H9 (cell line): ENCODE data around the gene TSFM. TPM values are rescaled to one million over a fixed set of nuclear protein-coding genes. Genes with fewer than 3 reads are reported as not detected.
A peak's percentile ranks its signal among the peaks of the same experiment; 100 is the strongest.

ENCODE experiments used
- DNase-seq: peaks from one replicate; pipeline ENCODE4 v3.0.0-alpha.2; 2017
- H2AFZ ChIP-seq: one replicate; pipeline ENCODE4 v1.6.1; 2013; ENCODE audit warnings: mild to moderate bottlenecking, low read length, control low read depth, moderate library complexity
- H2AK5ac ChIP-seq: 2 replicates; pipeline ENCODE4 v1.6.1; 2013; ENCODE audit warnings: low read length, control low read depth, mixed read lengths; ENCODE audit not compliant: insufficient read length
- H2BK120ac ChIP-seq: one replicate; pipeline ENCODE4 v1.6.1; 2013; ENCODE audit warnings: low read depth, mild to moderate bottlenecking, low read length, control low read depth, inconsistent platforms; ENCODE audit not compliant: poor library complexity, severe bottlenecking
- H2BK12ac ChIP-seq: 2 replicates; pipeline ENCODE4 v1.6.1; 2013; ENCODE audit warnings: low read length, control low read depth, mixed read lengths, low read depth; ENCODE audit not compliant: insufficient read length
- H2BK15ac ChIP-seq: 2 replicates; pipeline ENCODE4 v1.6.1; 2013; ENCODE audit warnings: low read depth, low read length, control low read depth
- H2BK20ac ChIP-seq: one replicate; pipeline ENCODE4 v1.6.1; 2013; ENCODE audit warnings: low read depth, mild to moderate bottlenecking, low read length, control low read depth, inconsistent platforms; ENCODE audit not compliant: poor library complexity, severe bottlenecking
- H2BK5ac ChIP-seq: 2 replicates; pipeline ENCODE4 v1.6.1; 2013; ENCODE audit warnings: low read length, control low read depth, mixed read lengths; ENCODE audit not compliant: insufficient read length
- H3K14ac ChIP-seq: 2 replicates; pipeline ENCODE4 v1.6.1; 2013; ENCODE audit warnings: low read length, control low read depth; ENCODE audit not compliant: insufficient read depth
- H3K18ac ChIP-seq: 2 replicates; pipeline ENCODE4 v1.6.1; 2013; ENCODE audit warnings: low read depth, mild to moderate bottlenecking, mixed read lengths, low read length, control low read depth; ENCODE audit not compliant: insufficient read length
- H3K23ac ChIP-seq: 2 replicates; pipeline ENCODE4 v1.6.1; 2013; ENCODE audit warnings: low read length, control low read depth, mixed read lengths, low read depth; ENCODE audit not compliant: insufficient read length
- H3K23me2 ChIP-seq: 2 replicates; pipeline ENCODE4 v1.6.1; 2013; ENCODE audit warnings: low read depth, mild to moderate bottlenecking, mixed read lengths, low read length, control low read depth; ENCODE audit not compliant: insufficient read length, poor library complexity, severe bottlenecking
- H3K27ac ChIP-seq: 2 replicates; pipeline ENCODE4 v1.5.1; 2013; ENCODE audit warnings: low read length, control low read depth, mixed read lengths, low read depth; ENCODE audit not compliant: insufficient read length
- H3K27me3 ChIP-seq: 2 replicates; pipeline ENCODE4 v1.6.1; 2013; ENCODE audit warnings: low read length, control low read depth, inconsistent platforms; ENCODE audit not compliant: insufficient read depth
- H3K4ac ChIP-seq: 2 replicates; pipeline ENCODE4 v1.6.1; 2013; ENCODE audit warnings: low read depth, mild to moderate bottlenecking, control low read depth, inconsistent platforms, low read length, moderate library complexity
- H3K4me1 ChIP-seq: 2 replicates; pipeline ENCODE4 v1.6.1; 2013; ENCODE audit warnings: low read length, control low read depth, inconsistent platforms; ENCODE audit not compliant: insufficient read depth
- H3K4me2 ChIP-seq: 2 replicates; pipeline ENCODE4 v1.6.1; 2013; ENCODE audit warnings: low read length, control low read depth, mixed read lengths; ENCODE audit not compliant: insufficient read length, insufficient read depth
- H3K56ac ChIP-seq: 2 replicates; pipeline ENCODE4 v1.6.1; 2013; ENCODE audit warnings: low read depth, mild to moderate bottlenecking, mixed read lengths, low read length, control low read depth; ENCODE audit not compliant: insufficient read length
- H3K79me1 ChIP-seq: 2 replicates; pipeline ENCODE4 v1.6.1; 2013; ENCODE audit warnings: low read depth, mild to moderate bottlenecking, moderate library complexity, low read length, control low read depth, inconsistent platforms; ENCODE audit not compliant: insufficient read depth, poor library complexity, severe bottlenecking
- H3K79me2 ChIP-seq: 2 replicates; pipeline ENCODE4 v1.6.1; 2013; ENCODE audit warnings: low read length, control low read depth, inconsistent platforms; ENCODE audit not compliant: insufficient read depth
- H3K9ac ChIP-seq: 2 replicates; pipeline ENCODE4 v1.6.1; 2013; ENCODE audit warnings: low read length, control low read depth, mixed read lengths; ENCODE audit not compliant: insufficient read length; ENCODE audit errors: extremely low read depth
- H3K9me3 ChIP-seq: one replicate; pipeline ENCODE4 v1.6.1; 2013; ENCODE audit warnings: low read depth, low read length, inconsistent platforms; ENCODE audit not compliant: control insufficient read depth
- H3T11ph ChIP-seq: one replicate; pipeline ENCODE4 v1.6.1; 2013; ENCODE audit warnings: mild to moderate bottlenecking, low read length, control low read depth, inconsistent platforms
- H4K20me1 ChIP-seq: one replicate; pipeline ENCODE4 v1.6.1; 2013; ENCODE audit not compliant: control insufficient read depth, insufficient read length, insufficient read depth
- H4K5ac ChIP-seq: 2 replicates; pipeline ENCODE4 v1.6.1; 2013; ENCODE audit warnings: low read depth, mild to moderate bottlenecking, mixed read lengths, low read length, control low read depth; ENCODE audit not compliant: insufficient read length
- H4K8ac ChIP-seq: replicated peaks from 2 replicates; pipeline ENCODE4 v1.6.1; 2013; ENCODE audit warnings: low read length, control low read depth, mixed read lengths, low read depth; ENCODE audit not compliant: insufficient read length
- H4K91ac ChIP-seq: 2 replicates; pipeline ENCODE4 v1.6.1; 2013; ENCODE audit warnings: low read depth, mild to moderate bottlenecking, moderate library complexity, mixed read lengths, low read length, control low read depth; ENCODE audit not compliant: insufficient read length
- H3K27ac Mint-ChIP-seq, 3 experiments: 2 replicates in 2 of 3; 3 replicates in 1 of 3; pipeline ENCODE4 v1.8.0; 2020 to 2021; ENCODE audit warnings: mixed read lengths in 3 of 3, mild to moderate bottlenecking in 1 of 3, moderate library complexity in 1 of 3
- H3K27me3 Mint-ChIP-seq: 2 replicates; pipeline ENCODE4 v1.8.0; 2021; ENCODE audit warnings: low read depth, mild to moderate bottlenecking, moderate library complexity, mixed read lengths
- H3K36me3 Mint-ChIP-seq, 3 experiments: 2 replicates in 2 of 3; 3 replicates in 1 of 3; pipeline ENCODE4 v1.8.0; 2020 to 2021; ENCODE audit warnings: low read depth in 3 of 3, mixed read lengths in 3 of 3; ENCODE audit not compliant: insufficient read depth in 1 of 3
- H3K4me1 Mint-ChIP-seq, 2 experiments: 2 replicates each; pipeline ENCODE4 v1.8.0; 2020; ENCODE audit warnings: mixed read lengths in 2 of 2
- H3K4me3 Mint-ChIP-seq, 2 experiments: 2 replicates in 1 of 2; 3 replicates in 1 of 2; pipeline ENCODE4 v1.8.0; 2020 to 2021; ENCODE audit warnings: mild to moderate bottlenecking in 2 of 2, mixed read lengths in 2 of 2, moderate library complexity in 1 of 2
- H3K9me3 Mint-ChIP-seq, 2 experiments: 2 replicates in 1 of 2; 3 replicates in 1 of 2; pipeline ENCODE4 v1.8.0; 2020; ENCODE audit warnings: mild to moderate bottlenecking in 2 of 2, mixed read lengths in 2 of 2, moderate library complexity in 1 of 2
- WGBS: extraction: QIAGEN DNeasy Blood & Tissue Kit; methylation state at CpG from one replicate; pipeline ENCODE4 v1.1.7; 2013; ENCODE audit warnings: missing lambda C conversion rate, low lambda C conversion rate, mixed read lengths; ENCODE audit not compliant: insufficient read length; ENCODE audit errors: extremely low coverage; 5-methylcytosine and 5-hydroxymethylcytosine counted together
- total RNA-seq: library from RNA; stranded (reverse); gene quantifications from 2 replicates; pipeline ENCODE4 v1.2.1, GENCODE V29; 2021
- TF ChIP-seq, protein P1 (sequence below): fragments of 200-600 bp; sonication (generic); conservative IDR thresholded peaks from 3 replicates; pipeline ENCODE4 v1.8.0; 2021; ENCODE audit warnings: antibody characterized with exemption, mild to moderate bottlenecking

Gene TSFM
- total RNA-seq, 1 experiment from 2014 or later: 50.2 TPM

DNA sequence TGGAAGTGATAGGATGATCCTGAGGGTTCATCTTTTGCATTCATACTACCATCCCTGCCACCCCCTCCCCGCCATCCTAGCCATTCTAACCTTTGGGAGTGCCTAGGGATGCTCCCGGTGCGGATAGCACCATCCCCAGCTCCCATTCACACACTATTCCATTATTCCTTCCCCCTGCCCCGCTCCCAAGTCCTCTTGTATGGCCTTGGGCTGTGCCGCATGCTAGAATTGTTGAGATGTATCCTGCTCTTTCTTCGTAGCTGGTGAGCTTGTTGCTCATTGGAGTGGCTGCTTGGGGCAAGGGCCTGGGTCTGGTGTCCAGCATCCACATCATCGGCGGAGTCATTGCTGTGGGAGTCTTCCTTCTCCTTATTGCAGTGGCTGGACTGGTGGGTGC, 37.1 kb upstream of the TSFM start:
- Histone ChIP-seq H3K14ac (no peak overlapping the region), H3K27ac (no peak overlapping the region), H3K27me3 (peaks cover 10% of the 10 kb centered on the region), H2BK5ac (no peak overlapping the region), H2BK120ac (no peak overlapping the region), H3K4ac (no peak overlapping the region), H2AK5ac (no peak overlapping the region), H2BK15ac (no peak overlapping the region), H3K4me2 (peak overlapping the region; percentile 70), H2BK20ac (no peak overlapping the region), H3K18ac (peak overlapping the region; percentile 8), H3K4me1 (peaks cover 2% of the 10 kb centered on the region; the same call in 1 of the 2 replicates), H4K91ac (no peak overlapping the region), H4K8ac (no peak overlapping the region), H4K5ac (no peak overlapping the region), H3K79me2 (no peaks in the 10 kb centered on the region), H3T11ph (no peak overlapping the region), H4K20me1 (no peaks in the 10 kb centered on the region), H3K56ac (no peak overlapping the region), H2BK12ac (no peak overlapping the region), H3K23me2 (peaks cover 4% of the 10 kb centered on the region), H3K9me3 (no peaks in the 10 kb centered on the region), H2AFZ (no peak overlapping the region), H3K9ac (peak overlapping the region; percentile 39), H3K79me1 (no peaks in the 10 kb centered on the region), H3K23ac (no peak overlapping the region)
- TF ChIP-seq, protein P1, sequence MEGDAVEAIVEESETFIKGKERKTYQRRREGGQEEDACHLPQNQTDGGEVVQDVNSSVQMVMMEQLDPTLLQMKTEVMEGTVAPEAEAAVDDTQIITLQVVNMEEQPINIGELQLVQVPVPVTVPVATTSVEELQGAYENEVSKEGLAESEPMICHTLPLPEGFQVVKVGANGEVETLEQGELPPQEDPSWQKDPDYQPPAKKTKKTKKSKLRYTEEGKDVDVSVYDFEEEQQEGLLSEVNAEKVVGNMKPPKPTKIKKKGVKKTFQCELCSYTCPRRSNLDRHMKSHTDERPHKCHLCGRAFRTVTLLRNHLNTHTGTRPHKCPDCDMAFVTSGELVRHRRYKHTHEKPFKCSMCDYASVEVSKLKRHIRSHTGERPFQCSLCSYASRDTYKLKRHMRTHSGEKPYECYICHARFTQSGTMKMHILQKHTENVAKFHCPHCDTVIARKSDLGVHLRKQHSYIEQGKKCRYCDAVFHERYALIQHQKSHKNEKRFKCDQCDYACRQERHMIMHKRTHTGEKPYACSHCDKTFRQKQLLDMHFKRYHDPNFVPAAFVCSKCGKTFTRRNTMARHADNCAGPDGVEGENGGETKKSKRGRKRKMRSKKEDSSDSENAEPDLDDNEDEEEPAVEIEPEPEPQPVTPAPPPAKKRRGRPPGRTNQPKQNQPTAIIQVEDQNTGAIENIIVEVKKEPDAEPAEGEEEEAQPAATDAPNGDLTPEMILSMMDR: no peak
- WGBS: no CpG with 5 or more reads among the region's 8 CpGs
- Mint-ChIP-seq H3K4me1 (peaks cover 8 to 13% of the 10 kb centered on the region in 2 experiments; a peak in 3 of 4 replicates), H3K9me3 (no peaks in the 10 kb centered on the region), H3K27ac (peak overlapping the region; percentile 97 to 99 (median 99)), H3K4me3 (peak overlapping the region; percentile 86 to 92), H3K36me3 (peaks cover 20 to 48% (median 45%) of the 10 kb centered on the region in 3 experiments; a peak in 6 of 7 replicates), H3K27me3 (peaks cover 29% of the 10 kb centered on the region)
- DNase-seq: no peak
